Upper lobe of right lung (tissue), 1 donor: ENCODE results near the gene S100A11. TPM values are rescaled to one million over a fixed set of nuclear protein-coding genes. Genes with fewer than 3 reads are reported as not detected.
A peak's percentile ranks its signal among the peaks of the same experiment; 100 is the strongest.

ENCODE experiments used
- ATAC-seq: fragments of 200-7000 bp; cut with Tn5 transposase; one replicate; pipeline ENCODE4 v1.9.1; 2020; ENCODE audit warnings: mild to moderate bottlenecking, moderate library complexity
- DNase-seq: peaks from one replicate; pipeline ENCODE4 v3.0.0-alpha.2; 2020
- H3K27ac ChIP-seq: fragments of 200-600 bp; one replicate; pipeline ENCODE4 v1.8.0; 2022
- H3K27me3 ChIP-seq: fragments of 200-600 bp; one replicate; pipeline ENCODE4 v1.8.0; 2022; ENCODE audit warnings: mild to moderate bottlenecking
- H3K36me3 ChIP-seq: fragments of 200-600 bp; one replicate; pipeline ENCODE4 v1.8.0; 2022
- H3K4me1 ChIP-seq: fragments of 200-600 bp; one replicate; pipeline ENCODE4 v1.8.0; 2022
- H3K4me3 ChIP-seq: fragments of 200-600 bp; one replicate; pipeline ENCODE4 v1.8.0; 2022; ENCODE audit warnings: mild to moderate bottlenecking
- H3K9me3 ChIP-seq: fragments of 200-600 bp; one replicate; pipeline ENCODE4 v1.8.0; 2022
- intact Hi-C: fragments of 100-400 bp; cut with DNase I; formaldehyde crosslinking; loops from one replicate; pipeline ENCODE4 v1.11.0; 2022
- total RNA-seq: library from RNA; stranded (reverse); fragmentation: NEBNext Ultra II Directional; extraction: Animal tissue kit (Norgen Biotek cat#: 25700); gene quantifications from one replicate; pipeline ENCODE4 v1.2.1, GENCODE V29; 2021
- TF ChIP-seq, protein P1 (sequence below): fragments of 200-600 bp; IDR thresholded peaks from one replicate; pipeline ENCODE4 v1.8.0; 2022; ENCODE audit warnings: antibody characterized with exemption
- donor health status: DM: no; HTN: yes; CAD: no; lungs with severe emphysema.

The S100A11 gene
- total RNA-seq, 1 donor from 2014 or later = 522 TPM

DNA sequence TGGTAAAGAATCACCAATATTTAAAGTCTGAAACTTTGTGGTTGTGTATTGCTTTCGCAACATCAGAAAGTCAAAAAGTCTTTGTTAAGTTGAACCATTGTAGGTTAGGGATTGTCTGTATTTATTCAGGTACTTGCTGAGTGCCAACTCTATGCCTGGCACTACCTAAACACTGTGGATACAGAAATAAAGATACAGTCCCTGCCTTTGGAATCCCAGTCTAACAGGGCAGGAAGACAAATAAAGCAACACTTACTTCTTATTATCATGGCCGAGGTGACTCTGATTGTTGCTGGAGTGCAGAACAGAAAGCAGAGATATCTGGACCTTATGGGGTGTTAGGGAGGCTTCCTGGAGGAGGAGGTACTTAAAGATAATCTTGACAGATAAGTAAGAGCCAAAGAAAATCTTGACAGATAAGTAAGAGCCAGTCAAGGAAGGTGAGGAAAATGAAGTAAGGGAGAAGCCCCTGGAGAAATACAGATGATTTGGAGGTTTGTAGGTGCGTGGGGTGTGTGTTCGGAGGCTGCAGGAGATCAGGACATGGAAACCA is 31.4 kb downstream of the S100A11 start:
- no peak for DNase-seq
- Histone ChIP-seq H3K27me3 (no peaks in the 10 kb centered on the region), H3K4me1 (peaks cover 4% of the 10 kb centered on the region), H3K27ac (no peak overlapping the region), H3K9me3 (no peaks in the 10 kb centered on the region), H3K4me3 (no peak overlapping the region), H3K36me3 (no peaks in the 10 kb centered on the region)
- no peak for ATAC-seq
- intact Hi-C loops = no loop called here
- TF ChIP-seq, protein P1, sequence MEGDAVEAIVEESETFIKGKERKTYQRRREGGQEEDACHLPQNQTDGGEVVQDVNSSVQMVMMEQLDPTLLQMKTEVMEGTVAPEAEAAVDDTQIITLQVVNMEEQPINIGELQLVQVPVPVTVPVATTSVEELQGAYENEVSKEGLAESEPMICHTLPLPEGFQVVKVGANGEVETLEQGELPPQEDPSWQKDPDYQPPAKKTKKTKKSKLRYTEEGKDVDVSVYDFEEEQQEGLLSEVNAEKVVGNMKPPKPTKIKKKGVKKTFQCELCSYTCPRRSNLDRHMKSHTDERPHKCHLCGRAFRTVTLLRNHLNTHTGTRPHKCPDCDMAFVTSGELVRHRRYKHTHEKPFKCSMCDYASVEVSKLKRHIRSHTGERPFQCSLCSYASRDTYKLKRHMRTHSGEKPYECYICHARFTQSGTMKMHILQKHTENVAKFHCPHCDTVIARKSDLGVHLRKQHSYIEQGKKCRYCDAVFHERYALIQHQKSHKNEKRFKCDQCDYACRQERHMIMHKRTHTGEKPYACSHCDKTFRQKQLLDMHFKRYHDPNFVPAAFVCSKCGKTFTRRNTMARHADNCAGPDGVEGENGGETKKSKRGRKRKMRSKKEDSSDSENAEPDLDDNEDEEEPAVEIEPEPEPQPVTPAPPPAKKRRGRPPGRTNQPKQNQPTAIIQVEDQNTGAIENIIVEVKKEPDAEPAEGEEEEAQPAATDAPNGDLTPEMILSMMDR = no peak

DNA sequence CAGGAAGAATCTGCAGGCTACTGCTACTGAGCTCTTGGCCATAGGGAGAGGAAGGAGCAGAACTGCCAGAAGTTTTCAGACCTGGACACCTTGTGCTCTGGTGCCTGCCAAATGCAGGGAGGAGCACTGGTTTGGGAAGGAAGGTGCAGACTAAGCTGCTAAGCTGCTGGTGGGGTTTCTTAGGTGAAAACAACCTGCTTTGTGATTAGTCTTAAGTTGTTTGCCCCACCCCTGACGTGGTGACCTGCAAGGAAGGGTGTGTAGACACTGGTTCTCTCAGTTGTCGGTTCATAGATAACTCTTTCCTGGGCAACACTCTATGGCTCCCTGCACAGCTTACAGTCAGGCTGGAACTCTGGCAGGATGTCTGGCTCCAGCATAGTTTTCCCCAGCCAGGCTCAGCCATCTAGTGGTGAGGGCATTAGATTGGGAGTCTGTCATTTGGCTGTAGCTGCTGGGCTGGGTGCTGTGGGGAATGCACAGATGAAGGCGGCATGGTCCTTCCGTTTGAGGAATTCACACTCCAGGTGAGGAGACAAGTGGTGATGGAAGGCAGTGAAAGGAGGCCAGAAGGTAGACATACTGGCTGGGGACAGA is 32.9 kb downstream of the S100A11 start:
- Histone ChIP-seq H3K4me1 (peaks cover 4% of the 10 kb centered on the region), H3K36me3 (no peaks in the 10 kb centered on the region), H3K27ac (no peak overlapping the region), H3K9me3 (no peaks in the 10 kb centered on the region), H3K27me3 (no peaks in the 10 kb centered on the region), H3K4me3 (no peak overlapping the region)
- ATAC-seq (no peak), DNase-seq (no peak)
- TF ChIP-seq, protein P1 = no peak
- intact Hi-C loops = no loop called here

DNA sequence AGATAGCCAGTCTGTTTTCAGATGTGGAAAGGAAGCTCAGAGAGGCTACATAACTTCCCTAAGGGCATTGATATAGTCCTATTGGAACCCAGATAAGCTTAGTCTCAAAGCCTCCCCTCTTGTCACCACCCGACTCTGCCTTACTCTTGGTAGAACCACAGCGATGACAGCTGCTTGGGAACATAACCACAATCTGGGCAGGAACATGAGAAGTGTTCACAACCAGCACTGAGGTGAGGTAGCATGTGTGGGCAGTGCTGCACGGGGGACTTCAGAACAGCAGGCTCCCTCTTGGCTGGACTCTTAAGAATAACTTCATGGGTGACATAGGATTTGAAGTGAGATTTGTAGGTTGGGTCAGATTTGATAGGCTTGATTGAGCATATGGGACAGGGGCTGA is 33.8 kb downstream of the S100A11 start:
- Histone ChIP-seq H3K9me3 (no peaks in the 10 kb centered on the region), H3K36me3 (no peaks in the 10 kb centered on the region), H3K27me3 (no peaks in the 10 kb centered on the region), H3K27ac (no peak overlapping the region), H3K4me3 (no peak overlapping the region), H3K4me1 (peaks cover 4% of the 10 kb centered on the region)
- intact Hi-C loops = no loop called here
- ATAC-seq = no peak
- no peak for DNase-seq
- TF ChIP-seq, protein P1 = no peak

DNA sequence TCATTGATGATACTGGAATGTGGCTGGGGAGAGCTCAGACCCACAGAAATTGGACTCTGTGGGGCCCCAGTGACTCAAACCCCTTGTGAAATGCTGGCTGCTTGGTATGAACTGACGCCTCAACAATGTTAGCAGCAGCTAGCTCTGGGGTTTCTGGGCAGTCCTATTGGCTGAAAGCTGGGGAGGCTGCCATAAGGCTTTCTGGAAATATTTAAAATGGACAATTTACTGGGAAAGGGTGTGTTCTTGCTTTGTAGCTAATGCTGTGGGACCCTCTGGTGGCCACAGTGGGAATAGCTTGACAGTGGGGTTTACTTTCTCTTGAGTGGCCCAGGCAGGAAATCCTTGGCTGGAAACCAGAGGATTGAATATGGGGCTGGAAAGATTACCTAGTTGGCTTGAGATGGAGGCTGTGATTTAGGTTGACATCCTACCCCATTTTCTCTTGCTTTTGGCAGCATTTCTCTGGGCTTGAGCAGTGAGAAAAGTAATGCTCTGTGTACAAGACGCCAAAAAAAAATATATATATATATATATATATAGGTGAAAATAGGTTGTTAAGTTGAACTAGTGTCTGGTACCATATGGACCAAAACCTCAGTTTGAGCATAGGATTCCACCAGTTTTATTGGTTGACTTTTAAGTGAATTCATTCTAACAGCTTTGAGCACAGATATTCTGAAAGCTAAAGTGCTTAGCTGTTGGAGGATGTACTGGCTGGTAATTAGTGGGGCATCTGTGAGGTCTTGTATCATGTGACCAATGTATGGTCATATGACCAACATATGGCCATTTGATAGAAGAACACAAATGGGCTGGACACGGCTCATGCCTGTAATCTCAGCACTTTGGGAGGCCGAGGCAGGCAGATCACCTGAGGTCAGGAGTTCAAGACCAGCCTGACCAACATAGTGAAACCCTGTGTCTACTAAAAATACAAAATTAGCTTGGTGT is 34.9 kb downstream of the S100A11 start:
- TF ChIP-seq, protein P1 = peak; percentile 95
- ATAC-seq (peak; percentile 87), DNase-seq (peak; percentile 84)
- H3K27me3 ChIP-seq = no peaks in the 10 kb centered on the region
- H3K27ac ChIP-seq = peak overlapping the region; percentile 44
- no peaks in the 10 kb centered on the region for H3K36me3 ChIP-seq
- intact Hi-C loops = no loop called here
- H3K9me3 ChIP-seq = no peaks in the 10 kb centered on the region
- H3K4me1 ChIP-seq = peaks cover 4% of the 10 kb centered on the region
- H3K4me3 ChIP-seq = no peak overlapping the region

DNA sequence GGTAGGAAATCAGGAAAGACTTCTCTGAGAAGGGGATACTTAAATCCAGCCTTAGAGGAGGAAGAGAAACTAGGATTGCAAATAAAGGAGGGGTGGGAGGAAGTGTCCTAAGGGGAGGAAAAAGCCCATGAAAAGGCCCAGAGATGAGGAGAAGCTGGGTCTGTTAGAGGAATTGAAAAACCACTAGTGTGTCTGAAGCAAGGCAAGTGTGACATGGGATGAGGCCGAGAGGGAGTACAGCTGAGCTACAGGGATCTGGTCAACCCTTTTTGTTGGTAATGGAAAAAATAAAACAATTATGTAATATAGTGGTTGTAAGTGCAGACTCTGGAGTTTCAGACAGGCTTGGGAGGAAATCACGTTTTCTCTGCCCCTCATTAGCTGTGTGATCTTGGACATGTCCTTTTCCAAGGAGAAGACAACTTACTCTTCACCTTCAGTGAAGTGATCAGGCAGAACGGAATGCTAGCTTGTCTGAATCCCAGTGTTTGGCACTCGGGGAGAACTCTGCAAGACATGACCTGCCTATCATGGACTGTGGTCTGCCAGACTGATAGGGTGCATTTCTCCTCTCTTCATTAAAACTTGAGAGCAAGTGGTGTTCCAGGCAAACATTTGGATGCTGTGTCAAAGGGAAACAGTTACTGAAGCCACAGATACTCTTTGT is 35.7 kb downstream of the S100A11 start:
- Histone ChIP-seq H3K4me1 (peaks cover 4% of the 10 kb centered on the region), H3K4me3 (no peak overlapping the region), H3K27ac (peak overlapping the region; percentile 44), H3K36me3 (no peaks in the 10 kb centered on the region), H3K9me3 (no peaks in the 10 kb centered on the region), H3K27me3 (no peaks in the 10 kb centered on the region)
- DNase-seq (no peak), ATAC-seq (peak; percentile 72)
- intact Hi-C loops = no loop called here
- TF ChIP-seq, protein P1 = no peak
